OCI-LY7 (cell line): ENCODE results near the gene SPATA31D3. TPM values are rescaled to one million over a fixed set of nuclear protein-coding genes. Genes with fewer than 3 reads are reported as not detected.

Experiments
- BruUV-seq: library from RNA; stranded (reverse); fragments of 400-500 nt; replicated peaks from 2 replicates; lab custom pipeline; 2021; lab: Mats Ljungman, UMichigan
- CTCF ChIA-PET: fragments of 300-600 bp; sonication (Branson Sonifier 250); formaldehyde crosslinking; loops from one replicate; lab custom pipeline; 2022; ENCODE audit warnings: antibody characterized with exemption; ENCODE audit not compliant: unreplicated experiment; lab: Charles Lee
- POLR2A ChIA-PET: fragments of 300-600 bp; sonication (Branson Sonifier 250); formaldehyde crosslinking; loops from one replicate; lab custom pipeline; 2022; ENCODE audit warnings: antibody characterized with exemption; lab: Charles Lee
- DNase-seq: peaks from one replicate; pipeline ENCODE4 v3.0.0-alpha.2; 2015; ENCODE audit warnings: low spot score
- H2AFZ ChIP-seq: fragments of 200-600 bp; sonication (generic), shearing (Covaris generic); 2 replicates; pipeline ENCODE4 v1.6.1; 2014; ENCODE audit warnings: mild to moderate bottlenecking, antibody characterized with exemption, low read length, moderate library complexity
- H3K27ac ChIP-seq: fragments of 200-600 bp; sonication (generic); 2 replicates; pipeline ENCODE4 v1.5.1; 2014; ENCODE audit warnings: mixed run types, low read depth, mild to moderate bottlenecking, moderate library complexity, low read length, inconsistent platforms; ENCODE audit not compliant: poor library complexity, severe bottlenecking
- H3K36me3 ChIP-seq: fragments of 200-600 bp; sonication (generic); 2 replicates; pipeline ENCODE4 v1.6.1; 2014; ENCODE audit warnings: mild to moderate bottlenecking, antibody characterized with exemption, low read length, moderate library complexity, mixed read lengths; ENCODE audit not compliant: insufficient read depth
- H3K4me1 ChIP-seq: fragments of 200-600 bp; sonication (generic); 2 replicates; pipeline ENCODE4 v1.5.1; 2014; ENCODE audit warnings: mild to moderate bottlenecking, low read length; ENCODE audit not compliant: insufficient read depth, poor library complexity, severe bottlenecking
- H3K4me2 ChIP-seq: fragments of 200-600 bp; sonication (generic); 2 replicates; pipeline ENCODE4 v1.6.1; 2014; ENCODE audit warnings: mild to moderate bottlenecking, low read length
- H3K4me3 ChIP-seq: fragments of 200-600 bp; sonication (generic); 2 replicates; pipeline ENCODE4 v1.5.1; 2014; ENCODE audit warnings: mild to moderate bottlenecking, low read depth, low read length; ENCODE audit not compliant: poor library complexity, severe bottlenecking
- H3K79me2 ChIP-seq: fragments of 200-600 bp; sonication (generic); 2 replicates; pipeline ENCODE4 v1.6.1; 2016; ENCODE audit warnings: low read depth, mild to moderate bottlenecking, low read length, moderate library complexity, mixed read lengths; ENCODE audit not compliant: insufficient read depth
- H3K9me2 ChIP-seq: fragments of 200-600 bp; sonication (generic); 2 replicates; pipeline ENCODE4 v1.6.1; 2016; ENCODE audit warnings: mild to moderate bottlenecking, low read length, mixed read lengths; ENCODE audit not compliant: insufficient read depth
- H3K9me3 ChIP-seq: fragments of 200-600 bp; sonication (generic); 2 replicates; pipeline ENCODE4 v1.6.1; 2014; ENCODE audit warnings: mild to moderate bottlenecking, mixed run types, low read length, mixed read lengths
- H4K20me1 ChIP-seq: fragments of 200-600 bp; sonication (generic); 2 replicates; pipeline ENCODE4 v1.6.1; 2014; ENCODE audit warnings: mild to moderate bottlenecking, antibody characterized with exemption, low read length, moderate library complexity, mixed read lengths; ENCODE audit not compliant: insufficient read depth
- CTCF ChIP-seq: fragments of 200-600 bp; sonication (generic); conservative IDR thresholded peaks from 2 replicates; pipeline ENCODE4 v1.5.1; 2014; ENCODE audit warnings: mild to moderate bottlenecking, antibody characterized with exemption, low read length, moderate library complexity, mixed read lengths
- EZH2phosphoT487 ChIP-seq: fragments of 200-600 bp; sonication (generic); IDR thresholded peaks from 2 replicates; pipeline ENCODE4 v1.6.1; 2018; ENCODE audit warnings: low read depth, borderline replicate concordance, mild to moderate bottlenecking, mixed run types, antibody characterized with exemption, low read length, moderate library complexity, mixed read lengths
- intact Hi-C: fragments of 100-400 bp; cut with micrococcal nuclease; formaldehyde crosslinking; loops from one replicate; pipeline ENCODE4 v1.10.0; 2022; ENCODE audit not compliant: unreplicated experiment
- total RNA-seq, 2 experiments: library from RNA; depleted of rRNA in 1 of 2; stranded (reverse); fragments of >200 nt in 1 of 2; shearing (Covaris generic) in 1 of 2; gene quantifications; 2 replicates each; pipeline ENCODE4 v1.2.3, GENCODE V29; 2014 to 2022

SPATA31D3 gene
- total RNA-seq, 2 experiments from 2014 or later: not detected

DNA sequence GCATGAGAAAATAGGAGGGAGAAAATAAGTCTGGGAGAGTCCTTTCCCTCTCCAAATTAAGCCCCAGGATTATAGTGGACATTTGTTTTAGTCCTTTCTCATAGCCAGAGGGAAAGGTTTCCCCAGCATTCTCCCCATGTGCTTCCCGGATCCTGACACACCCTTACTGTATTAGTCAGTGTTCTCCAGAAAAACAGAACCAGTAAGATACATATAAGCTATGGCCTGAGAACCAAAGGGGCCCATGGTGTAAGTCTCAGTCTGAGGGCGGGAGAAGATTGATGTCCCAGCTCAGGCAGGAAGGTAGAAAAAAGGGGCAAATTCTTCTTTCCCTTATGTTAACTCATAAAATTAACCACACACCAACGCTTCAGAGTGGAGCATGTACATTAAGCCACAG lies 40.7 kb upstream of the SPATA31D3 start:
- Histone ChIP-seq H3K79me2 (no peaks in the 10 kb centered on the region), H3K27ac (no peak overlapping the region), H3K9me3 (no peaks in the 10 kb centered on the region), H3K36me3 (no peaks in the 10 kb centered on the region), H3K4me2 (no peak overlapping the region), H3K9me2 (no peaks in the 10 kb centered on the region), H4K20me1 (no peaks in the 10 kb centered on the region), H2AFZ (no peak overlapping the region), H3K4me3 (no peak overlapping the region), H3K4me1 (no peaks in the 10 kb centered on the region)
- DNase-seq: no peak
- intact Hi-C loops: no loop called here
- POLR2A ChIA-PET: no interaction called here
- TF ChIP-seq CTCF (no peak), EZH2phosphoT487 (no peak)
- no TSS peak for BruUV-seq
- CTCF ChIA-PET: no interaction called here

DNA sequence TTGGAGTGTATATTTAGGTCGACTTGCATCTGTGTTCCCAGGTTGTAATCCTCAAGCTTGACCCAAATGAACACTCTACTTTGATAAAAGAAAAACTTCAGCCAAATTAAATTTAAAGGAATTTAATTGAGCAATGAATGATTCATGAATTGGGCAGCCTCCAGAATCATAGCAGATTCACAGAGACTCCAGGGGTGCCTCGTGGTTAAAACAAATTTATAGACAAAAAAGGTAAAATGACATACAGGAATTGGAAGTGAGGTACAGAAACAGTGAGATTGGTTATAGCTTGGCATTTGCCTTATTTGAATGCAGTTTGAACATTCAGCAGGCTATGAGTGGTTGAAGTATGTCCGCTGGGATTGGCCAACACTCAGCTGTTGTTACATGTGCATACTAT lies 36.6 kb upstream of the SPATA31D3 start:
- Histone ChIP-seq H3K4me2 (no peak overlapping the region), H3K27ac (no peak overlapping the region), H3K4me1 (no peaks in the 10 kb centered on the region), H3K4me3 (no peak overlapping the region), H3K9me3 (no peaks in the 10 kb centered on the region), H4K20me1 (no peaks in the 10 kb centered on the region), H2AFZ (no peak overlapping the region), H3K36me3 (no peaks in the 10 kb centered on the region), H3K9me2 (no peaks in the 10 kb centered on the region), H3K79me2 (no peaks in the 10 kb centered on the region)
- intact Hi-C loops: no loop called here
- DNase-seq: no peak
- TF ChIP-seq CTCF (no peak), EZH2phosphoT487 (no peak)
- no TSS peak for BruUV-seq
- ChIA-PET CTCF (no interaction called here), POLR2A (no interaction called here)

- no peaks in the 10 kb centered on the region for H3K4me1 ChIP-seq
- H4K20me1 ChIP-seq: no peaks in the 10 kb centered on the region
- no peak overlapping the region for H3K27ac ChIP-seq
- no peak for DNase-seq
- H3K9me2 ChIP-seq: no peaks in the 10 kb centered on the region
- no peaks in the 10 kb centered on the region for H3K9me3 ChIP-seq
- no peak overlapping the region for H2AFZ ChIP-seq
- no peak overlapping the region for H3K4me3 ChIP-seq
- POLR2A ChIA-PET: no interaction called here
- no peak for TF ChIP-seq CTCF
- TF ChIP-seq EZH2phosphoT487: no peak
- intact Hi-C loops: no loop called here
- H3K79me2 ChIP-seq: no peaks in the 10 kb centered on the region
- no peak overlapping the region for H3K4me2 ChIP-seq
- CTCF ChIA-PET: no interaction called here
- no TSS peak for BruUV-seq
- no peaks in the 10 kb centered on the region for H3K36me3 ChIP-seq
These were observed 31.2 kb upstream of the SPATA31D3 start for GRCh38 chr9:81912135-81912534.
